GM19328 (cell line): ENCODE measurements around the gene HAGHL.
A peak's percentile ranks its signal among the peaks of the same experiment; 100 is the strongest.

Experiments
- ATAC-seq: cut with Tn5 transposase; IDR thresholded peaks from one replicate; pipeline ENCODE4 v1.9.1; 2021; ENCODE audit warnings: mild to moderate bottlenecking, moderate library complexity; ENCODE audit not compliant: unreplicated experiment

The HAGHL gene

DNA sequence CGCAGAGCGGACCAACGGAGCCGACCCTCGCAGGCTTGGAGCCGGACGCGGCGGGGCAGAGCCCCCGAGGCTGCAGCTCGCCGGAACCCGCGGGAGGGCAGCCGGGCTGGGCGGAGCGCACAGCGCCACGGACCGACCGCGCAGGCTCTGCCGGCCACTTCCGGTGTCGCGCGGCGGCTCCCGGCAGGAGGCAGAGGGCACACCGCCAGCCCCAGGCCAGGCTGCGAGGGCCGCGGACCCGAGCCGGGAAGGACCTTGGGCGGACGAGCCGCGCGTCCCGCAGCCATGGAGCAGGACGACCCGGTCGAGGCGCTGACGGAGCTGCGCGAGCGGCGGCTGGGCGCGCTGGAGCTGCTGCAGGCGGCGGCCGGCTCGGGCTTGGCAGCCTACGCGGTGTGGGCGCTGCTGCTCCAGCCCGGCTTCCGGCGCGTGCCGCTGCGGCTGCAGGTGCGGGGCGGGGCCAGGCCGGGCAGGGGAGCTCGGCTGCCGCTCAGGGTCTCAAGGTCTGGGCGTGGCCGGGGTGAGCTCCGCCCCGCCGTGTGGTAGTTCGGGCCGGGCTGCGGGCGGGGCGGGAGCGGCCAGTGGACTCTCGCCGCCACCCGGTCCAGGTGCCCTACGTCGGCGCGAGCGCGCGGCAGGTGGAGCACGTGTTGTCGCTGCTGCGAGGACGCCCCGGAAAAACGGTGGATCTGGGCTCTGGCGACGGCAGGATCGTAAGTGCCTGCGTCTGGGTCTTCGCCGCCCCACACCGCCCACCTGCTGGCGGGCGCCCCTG is 5.7 kb upstream of the HAGHL start, which contains the start of gene ANTKMT:
ANTKMT (plus strand) TSS at position 157 of the 775 bp plus-strand sequence; CDS start at position 286, 129 bp downstream.
- ATAC-seq: peak; percentile 73

DNA sequence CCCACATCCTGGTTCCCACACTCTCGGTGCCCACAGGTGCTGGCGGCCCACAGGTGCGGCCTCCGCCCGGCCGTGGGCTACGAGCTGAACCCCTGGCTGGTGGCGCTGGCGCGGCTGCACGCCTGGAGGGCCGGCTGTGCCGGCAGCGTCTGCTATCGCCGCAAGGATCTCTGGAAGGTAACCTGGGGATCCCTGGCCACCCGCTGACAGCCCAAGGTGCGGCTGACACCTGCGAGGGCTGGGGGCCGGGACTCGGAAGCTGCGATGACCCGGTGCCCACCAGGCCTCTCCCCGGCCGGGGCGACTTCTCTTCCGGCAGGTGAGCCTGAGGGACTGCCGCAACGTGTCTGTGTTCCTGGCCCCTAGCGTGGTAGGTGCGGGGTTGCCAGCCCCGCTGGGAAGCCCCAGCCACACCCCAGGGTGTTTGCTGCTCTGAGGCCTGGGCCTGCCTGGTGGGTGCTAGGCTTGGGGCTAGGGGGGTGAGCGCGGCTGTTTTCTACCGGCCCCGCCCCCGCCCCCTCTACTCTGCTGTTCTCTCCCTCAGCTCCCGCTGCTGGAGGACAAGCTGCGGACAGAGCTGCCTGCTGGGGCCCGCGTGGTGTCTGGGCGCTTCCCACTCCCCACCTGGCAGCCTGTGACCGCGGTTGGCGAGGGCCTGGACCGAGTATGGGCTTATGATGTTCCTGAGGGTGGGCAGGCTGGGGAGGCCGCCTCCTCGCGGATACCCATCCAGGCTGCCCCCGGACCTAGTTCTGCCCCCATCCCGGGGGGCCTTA is 5.0 kb upstream of the HAGHL start:
- no peak for ATAC-seq

DNA sequence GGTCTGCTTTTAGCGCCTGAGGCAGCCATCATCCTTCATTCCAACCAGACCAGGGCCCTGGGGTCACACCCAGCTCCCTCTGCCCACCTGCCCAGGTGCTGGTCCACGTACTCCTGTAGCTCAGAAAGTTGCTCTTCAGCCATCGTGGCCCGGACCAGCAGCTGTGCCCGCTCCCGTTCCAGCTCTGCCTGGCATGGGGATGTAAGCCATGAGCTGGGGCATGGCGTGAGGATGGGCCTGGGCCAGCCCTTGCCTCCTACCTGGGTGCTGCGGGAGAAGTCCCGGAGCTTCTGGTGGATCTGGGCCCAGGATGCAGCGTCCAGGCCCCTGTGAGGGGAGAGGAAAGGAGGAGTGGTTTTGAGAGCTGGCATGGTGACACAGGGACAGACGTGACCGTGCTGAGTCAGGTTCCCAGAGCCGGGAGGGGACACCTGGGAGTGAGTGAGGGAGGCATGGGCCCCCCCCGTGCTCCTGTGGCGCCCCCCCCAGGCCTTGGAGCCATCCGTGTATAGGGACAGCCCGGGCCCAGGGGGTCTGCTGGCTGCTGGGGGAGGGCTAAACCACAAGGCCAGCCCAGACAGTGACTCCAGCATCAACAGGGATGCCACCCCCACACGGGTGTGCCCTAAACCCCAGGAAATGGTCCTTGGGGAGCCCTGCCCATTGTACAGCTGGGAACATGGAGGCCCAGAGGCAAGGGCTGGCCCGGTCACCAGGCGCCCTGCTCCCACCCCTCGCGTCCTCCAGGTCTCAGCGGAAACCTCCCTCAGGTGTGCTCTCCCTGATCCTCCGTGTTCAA is 3.9 kb upstream of the HAGHL start:
- no peak for ATAC-seq

DNA sequence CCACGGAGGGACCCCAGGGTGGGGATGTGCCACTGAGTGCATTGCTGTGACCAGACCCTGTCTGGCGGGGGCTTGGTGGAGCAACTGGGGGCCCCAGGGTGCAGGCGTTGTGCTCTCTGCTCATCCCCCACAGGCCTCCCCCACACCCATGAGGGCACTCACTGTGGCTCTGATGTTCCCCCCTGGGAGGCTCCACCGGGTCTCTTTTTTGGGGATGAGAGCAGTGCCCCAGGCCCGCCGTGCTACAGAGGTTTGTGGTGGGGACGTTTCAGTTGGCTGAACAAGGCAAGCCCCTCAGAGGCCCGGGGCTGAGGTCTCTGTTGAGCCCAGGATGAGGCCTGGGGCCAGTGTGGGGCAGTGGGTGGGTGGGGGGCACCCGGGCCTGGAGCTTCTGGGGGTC is 3.2 kb upstream of the HAGHL start:
- no peak for ATAC-seq

DNA sequence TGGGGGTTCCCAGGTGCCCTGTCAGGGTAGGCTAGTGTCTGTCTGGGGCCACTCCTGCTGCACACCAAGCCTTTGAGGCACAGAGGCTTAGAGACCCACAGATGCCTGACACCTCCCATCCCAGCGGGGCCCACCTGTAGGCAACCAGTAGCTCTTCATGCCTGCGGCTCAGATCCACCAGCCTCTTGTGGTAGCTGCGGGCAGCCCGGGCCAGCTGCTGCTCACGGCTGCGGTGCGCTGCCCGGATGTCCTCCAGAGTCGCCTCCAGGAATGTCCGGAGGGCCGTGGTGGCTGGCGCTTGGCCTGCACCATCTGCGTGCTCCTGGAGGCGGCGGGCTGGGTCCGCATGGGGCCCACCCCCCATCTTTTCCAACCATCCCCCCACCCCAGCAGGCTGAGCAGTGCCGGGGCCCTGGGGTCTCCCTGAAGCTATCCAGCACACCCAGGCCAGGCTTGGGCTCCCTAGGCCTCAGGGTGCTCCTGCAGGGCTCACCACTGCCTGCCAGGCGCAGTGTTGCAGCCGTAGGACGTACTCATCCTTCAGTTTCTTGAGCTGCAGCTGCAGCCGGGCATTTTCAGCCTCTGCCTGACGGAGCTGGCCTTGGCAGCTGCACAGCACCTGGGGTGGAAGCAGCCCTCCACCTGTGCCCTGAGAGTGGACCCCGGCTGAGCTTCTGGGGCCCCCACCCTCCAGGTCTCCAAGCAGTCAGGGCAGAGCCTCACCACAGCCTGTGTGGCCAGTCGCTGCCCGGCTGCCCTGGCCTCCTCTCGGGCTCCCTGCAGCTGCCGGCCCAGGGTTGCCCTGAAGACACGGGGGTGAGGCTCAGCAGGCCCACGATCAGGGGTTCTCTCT is 2.5 kb upstream of the HAGHL start:
- ATAC-seq: no peak

DNA sequence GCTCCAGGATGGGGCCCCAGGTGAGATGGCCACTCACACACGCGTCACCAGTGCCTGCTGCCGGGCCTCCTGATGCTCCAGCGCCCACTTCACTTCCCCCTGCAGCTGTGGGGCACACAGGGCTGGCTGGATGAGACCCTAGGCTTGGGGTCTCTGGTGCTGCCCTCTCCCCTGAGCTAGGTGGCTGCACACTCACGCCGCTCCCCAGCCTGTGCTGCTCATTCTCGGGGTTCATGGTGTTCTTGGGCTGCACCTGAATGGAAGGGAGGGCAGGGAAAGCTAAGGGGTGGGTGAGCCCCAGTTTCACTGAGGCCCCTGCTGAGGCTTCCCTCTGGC is 1.9 kb upstream of the HAGHL start:
- no peak for ATAC-seq

DNA sequence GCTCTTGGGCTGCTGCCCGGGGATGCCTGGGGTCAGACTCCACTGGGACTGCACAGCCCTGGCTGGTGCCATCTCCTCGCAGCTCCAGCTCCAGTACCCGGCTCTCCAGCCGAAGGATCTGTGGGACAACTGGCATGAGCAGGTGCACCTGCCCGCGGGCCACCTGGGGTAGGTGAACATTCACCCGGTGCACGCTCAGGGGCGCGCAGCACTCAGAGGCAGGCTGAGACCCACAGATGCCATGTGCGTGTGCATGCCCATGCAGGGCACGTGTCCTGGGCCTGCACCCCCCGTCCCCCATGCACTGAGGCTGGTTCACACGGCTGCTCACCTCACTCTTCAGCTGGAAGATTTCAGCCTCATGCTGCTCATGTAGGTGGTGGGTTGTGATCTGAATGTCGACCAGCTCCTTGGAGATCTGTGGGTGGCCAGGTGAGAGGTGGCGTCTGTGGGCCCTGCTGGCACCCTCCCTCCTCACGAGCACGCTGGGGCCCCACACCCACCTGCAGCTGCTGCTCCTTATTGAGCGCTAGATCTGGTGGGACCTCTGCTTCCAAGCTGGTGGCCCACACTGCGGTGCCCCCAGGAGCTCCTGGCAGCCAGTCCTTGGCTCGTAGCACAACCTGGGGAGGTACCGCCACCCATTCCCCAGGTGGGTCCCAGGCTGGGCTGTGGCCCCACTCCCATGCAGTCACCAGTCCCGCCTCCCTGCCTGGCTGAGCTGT is 1.3 kb upstream of the HAGHL start:
- no peak for ATAC-seq

DNA sequence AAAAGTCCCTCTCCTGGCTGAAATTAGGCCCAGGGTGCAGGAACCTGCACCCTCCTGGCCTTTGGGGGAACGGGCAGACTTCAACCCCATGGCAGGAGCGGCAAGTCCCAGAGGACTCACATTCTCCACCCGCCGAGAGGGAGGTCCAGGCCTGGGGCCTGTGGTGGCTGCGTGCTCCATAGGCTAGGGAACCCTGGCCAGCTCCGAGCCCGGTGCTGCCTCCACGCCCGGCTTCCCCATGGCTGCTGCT is 793 bp upstream of the HAGHL start:
- no peak for ATAC-seq

DNA sequence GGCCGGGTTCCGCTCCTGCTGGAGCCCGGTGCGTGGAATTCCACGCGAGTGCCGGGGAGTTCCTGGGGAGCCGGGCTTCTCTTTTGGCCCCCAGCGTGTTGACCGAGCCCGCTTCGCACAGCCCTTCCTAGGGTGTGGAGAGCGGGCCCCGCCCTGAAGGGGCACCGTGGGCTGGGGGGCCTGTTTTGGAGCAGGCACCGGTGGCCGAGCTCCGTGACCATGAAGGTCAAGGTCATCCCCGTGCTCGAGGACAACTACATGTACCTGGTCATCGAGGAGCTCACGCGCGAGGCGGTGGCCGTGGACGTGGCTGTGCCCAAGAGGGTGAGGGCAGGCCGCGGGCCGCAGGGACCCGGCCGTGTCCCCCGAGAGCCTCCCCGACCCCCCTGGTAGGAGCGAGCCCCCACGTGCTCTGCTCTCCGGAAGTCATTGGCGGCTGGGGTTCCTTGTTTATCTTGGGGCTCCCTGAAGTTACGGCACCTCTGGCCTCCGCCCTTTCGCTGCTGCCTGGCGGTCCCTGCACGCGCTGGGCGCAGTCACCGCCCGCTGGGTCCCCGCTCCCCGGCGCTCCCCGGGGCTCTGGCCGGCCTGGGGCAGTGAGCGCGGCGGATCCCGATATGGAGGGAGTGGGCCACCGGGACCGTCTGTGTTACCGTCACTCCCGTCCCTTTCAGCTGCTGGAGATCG is 528 bp downstream of the HAGHL start:
- ATAC-seq: no peak

DNA sequence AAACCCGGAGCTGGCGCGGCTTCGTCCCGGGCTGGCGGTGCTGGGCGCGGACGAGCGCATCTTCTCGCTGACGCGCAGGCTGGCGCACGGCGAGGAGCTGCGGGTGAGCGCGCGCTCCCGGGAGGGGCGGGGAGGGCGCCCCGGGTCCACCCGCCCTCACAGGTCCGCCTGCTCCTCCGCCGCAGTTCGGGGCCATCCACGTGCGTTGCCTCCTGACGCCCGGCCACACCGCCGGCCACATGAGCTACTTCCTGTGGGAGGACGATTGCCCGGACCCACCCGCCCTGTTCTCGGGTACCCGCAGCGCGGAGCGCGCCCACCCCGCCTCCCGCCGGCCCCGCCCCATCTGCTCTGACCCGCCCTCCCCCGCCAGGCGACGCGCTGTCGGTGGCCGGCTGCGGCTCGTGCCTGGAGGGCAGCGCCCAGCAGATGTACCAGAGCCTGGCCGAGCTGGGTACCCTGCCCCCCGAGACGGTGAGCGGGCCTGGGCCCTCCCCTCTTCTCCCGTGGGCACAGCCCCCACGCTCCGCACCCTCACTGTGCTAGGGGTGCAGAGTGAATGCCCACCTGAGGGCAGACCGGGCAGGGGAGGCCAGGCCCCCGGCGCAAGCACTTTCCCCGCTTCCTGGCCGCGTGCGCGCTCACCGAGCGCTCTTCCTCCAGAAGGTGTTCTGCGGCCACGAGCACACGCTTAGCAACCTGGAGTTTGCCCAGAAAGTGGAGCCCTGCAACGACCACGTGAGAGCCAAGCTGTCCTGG is 1.4 kb downstream of the HAGHL start:
- no peak for ATAC-seq

DNA sequence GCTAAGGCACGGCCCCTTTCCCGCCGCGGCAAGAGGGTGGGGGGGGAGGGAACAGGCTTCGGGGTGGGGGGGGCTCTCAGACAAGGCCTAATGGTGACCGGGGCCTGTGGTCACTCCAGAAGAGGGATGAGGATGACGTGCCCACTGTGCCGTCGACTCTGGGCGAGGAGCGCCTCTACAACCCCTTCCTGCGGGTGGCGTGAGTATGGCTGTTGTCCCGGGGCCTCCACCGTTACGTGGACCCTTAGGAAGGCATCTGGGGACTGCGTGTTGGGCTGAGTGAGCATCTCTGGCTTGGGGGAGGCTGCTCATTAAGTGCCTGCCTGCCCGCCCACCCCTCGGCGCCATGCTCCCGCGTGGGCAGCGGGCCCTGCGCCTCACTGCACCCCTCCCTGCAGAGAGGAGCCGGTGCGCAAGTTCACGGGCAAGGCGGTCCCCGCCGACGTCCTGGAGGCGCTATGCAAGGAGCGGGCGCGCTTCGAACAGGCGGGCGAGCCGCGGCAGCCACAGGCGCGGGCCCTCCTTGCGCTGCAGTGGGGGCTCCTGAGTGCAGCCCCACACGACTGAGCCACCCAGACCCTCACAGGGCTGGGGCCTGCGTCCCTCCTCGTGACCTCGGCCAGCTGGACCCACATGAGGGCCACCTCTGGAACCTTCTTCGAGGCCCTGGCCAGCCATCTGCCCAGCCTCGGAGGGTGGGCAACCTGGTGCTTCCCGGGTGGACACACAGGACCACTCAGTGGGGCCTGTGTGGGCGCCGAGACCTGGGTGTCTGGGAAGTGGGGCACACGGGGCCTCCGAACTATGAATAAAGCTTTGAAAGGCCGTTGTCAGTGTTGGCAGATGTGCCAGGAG is 2.2 kb downstream of the HAGHL start:
- no peak for ATAC-seq

DNA sequence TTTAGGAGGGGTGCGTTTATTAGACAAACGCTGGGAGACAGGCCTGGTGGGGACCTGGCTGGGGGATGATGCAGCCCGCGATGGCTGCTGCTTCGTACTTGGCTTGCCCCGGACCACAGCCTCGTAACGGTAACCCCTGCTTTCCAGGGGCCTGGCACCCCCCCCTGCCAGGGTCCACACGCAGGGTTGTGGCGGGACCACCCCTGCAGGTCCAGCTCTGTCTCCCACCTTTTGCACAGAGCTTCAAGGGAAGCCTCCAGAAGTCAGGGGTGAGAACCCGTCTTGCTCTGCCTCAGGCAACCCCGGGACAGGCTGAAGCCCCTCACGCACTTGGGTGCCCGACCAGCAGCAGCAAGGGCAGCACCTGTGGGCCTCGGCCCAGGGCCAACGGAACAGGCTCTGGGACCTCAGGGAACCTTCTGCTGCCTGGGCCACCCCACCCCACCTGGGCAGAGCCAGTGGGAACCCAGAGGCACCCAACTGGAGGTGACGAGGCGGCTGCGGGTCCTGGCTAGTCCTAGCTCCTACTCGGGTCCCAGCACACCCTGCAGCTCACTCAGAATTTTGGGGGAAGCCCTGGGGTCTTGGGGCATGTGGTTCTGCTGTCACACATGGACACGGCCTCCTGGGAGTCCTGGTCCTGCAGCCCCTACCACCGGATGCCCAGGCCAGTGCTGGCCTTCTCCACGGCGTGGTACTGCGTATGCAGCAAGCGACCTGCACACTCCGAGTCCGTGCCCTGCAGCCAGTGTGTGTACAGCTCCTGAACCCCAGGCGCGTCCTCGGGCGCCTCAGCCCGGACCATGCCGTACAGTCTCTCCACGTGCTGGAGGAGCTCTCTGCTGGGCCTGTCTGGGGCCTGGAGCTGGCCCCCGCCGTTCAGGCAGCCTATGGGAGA is 3.1 kb downstream of the HAGHL start:
- ATAC-seq: no peak

DNA sequence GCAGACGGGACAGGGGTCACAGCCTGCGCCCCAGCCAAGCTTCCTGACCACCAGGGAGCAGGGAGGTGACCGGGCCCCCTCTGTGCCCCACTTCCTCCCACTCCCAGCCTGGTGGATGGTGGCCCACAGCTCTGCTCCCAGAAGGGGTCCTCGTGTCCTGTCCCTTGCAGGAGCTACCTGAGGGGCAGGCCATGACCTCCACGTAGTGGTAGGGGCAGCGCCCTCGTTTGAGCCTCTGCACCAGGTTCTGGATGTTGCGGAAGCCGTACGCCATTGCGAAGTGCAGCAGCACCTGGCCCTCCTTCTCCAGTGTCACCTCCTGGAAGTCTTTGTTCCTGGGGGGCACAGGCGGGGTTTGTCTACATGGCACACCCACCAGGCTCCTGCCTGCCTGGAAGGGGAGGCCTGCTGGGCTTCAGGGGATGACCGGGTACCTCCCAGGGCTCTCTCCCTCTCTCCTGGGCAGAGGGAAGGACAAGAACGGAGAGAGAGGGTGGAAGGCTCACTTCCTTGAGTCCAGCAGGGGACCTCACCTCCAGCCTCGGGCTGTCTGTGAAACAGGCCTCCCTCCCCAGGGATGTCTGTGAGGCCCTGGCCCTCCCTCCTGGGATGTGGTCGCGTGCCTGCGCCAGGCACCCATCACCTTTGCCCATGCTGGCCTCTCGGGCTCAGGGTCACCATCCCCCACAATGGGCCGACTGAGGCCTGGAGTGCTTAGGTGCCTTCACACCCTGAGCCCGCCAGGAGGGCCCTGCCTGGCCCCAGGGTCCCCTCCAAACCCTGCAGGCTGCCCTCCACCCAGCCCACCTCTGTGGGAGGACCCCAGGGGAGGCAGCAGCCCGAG is 4.0 kb downstream of the HAGHL start:
- ATAC-seq: no peak

DNA sequence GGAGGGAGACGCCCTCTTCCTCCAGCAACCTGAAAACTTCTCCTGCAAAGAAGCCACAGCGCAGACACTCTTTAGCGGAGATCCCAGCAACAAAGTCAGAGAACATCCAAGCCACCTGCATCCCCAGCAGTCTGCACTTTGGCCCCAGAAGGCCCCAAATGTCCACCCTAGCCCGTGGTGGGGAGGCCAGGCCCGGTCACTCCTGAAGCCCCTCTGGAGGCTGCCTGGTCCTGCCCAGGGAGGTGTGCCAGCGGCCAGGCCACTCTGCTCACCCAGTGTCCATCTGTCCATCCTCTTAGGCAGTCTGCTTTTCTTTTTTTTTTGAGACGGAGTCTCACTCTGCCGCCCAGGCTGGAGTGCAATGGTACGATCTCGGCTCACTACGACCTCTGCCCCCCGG is 5.4 kb downstream of the HAGHL start:
- no peak for ATAC-seq

DNA sequence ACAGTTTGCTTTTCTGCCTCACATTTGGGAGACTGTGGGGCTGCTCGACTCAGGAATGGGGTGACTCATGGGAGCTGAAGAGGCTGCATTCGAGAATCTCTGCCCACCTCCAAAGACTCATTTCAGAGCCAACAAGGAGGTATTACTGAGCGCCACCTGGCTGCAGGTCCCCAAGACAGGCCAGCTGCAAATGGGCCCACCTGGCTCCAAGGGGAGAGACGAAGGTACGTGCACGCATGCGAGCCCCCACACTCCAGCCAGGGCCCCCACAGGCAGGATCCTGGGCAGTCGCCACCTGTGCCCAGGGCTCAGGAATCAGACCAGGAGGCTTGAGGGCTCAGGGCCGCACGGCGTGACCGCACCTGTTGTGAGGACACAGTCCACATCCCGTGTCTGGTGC is 6.0 kb downstream of the HAGHL start:
- ATAC-seq: no peak
